Endodermal cell (in vitro differentiated cells): ENCODE measurements around the gene STX18. TPM values are rescaled to one million over a fixed set of nuclear protein-coding genes. Genes with fewer than 3 reads are reported as not detected.

ENCODE experiments used
- DNase-seq: peaks from one replicate; pipeline ENCODE4 v3.0.0-alpha.2; 2017
- H3K27ac ChIP-seq: 2 replicates; pipeline ENCODE4 v1.5.1; 2013; ENCODE audit warnings: mild to moderate bottlenecking, low read depth, low read length, moderate library complexity
- H3K27me3 ChIP-seq: 2 replicates; pipeline ENCODE4 v1.6.1; 2013; ENCODE audit warnings: mild to moderate bottlenecking, low read length, moderate library complexity; ENCODE audit not compliant: insufficient read depth, control insufficient read depth, poor library complexity, severe bottlenecking
- H3K36me3 ChIP-seq: 2 replicates; pipeline ENCODE4 v1.7.0; 2013; ENCODE audit warnings: mild to moderate bottlenecking, low read length, moderate library complexity; ENCODE audit not compliant: control insufficient read depth, insufficient read depth
- H3K4me1 ChIP-seq: one replicate; pipeline ENCODE4 v1.7.0; 2013; ENCODE audit warnings: low read length; ENCODE audit not compliant: control insufficient read depth, insufficient read depth
- H3K4me3 ChIP-seq: 2 replicates; pipeline ENCODE4 v1.5.1; 2013; ENCODE audit warnings: mild to moderate bottlenecking, low read length, moderate library complexity
- H3K9ac ChIP-seq: 2 replicates; pipeline ENCODE4 v1.6.1; 2013; ENCODE audit warnings: mild to moderate bottlenecking, low read length, moderate library complexity; ENCODE audit not compliant: poor library complexity, severe bottlenecking; ENCODE audit errors: extremely low read depth
- H3K9me3 ChIP-seq: 2 replicates; pipeline ENCODE4 v1.6.1; 2013; ENCODE audit warnings: mild to moderate bottlenecking, low read length, moderate library complexity; ENCODE audit not compliant: control insufficient read depth
- H3K27ac Mint-ChIP-seq: 2 replicates; pipeline ENCODE4 v1.8.0; 2020; ENCODE audit warnings: mixed read lengths
- H3K27me3 Mint-ChIP-seq: 2 replicates; pipeline ENCODE4 v1.8.0; 2021; ENCODE audit warnings: mild to moderate bottlenecking, mixed read lengths; ENCODE audit not compliant: insufficient read depth
- H3K36me3 Mint-ChIP-seq: 2 replicates; pipeline ENCODE4 v1.8.0; 2020; ENCODE audit warnings: low read depth, mixed read lengths
- H3K4me1 Mint-ChIP-seq: 2 replicates; pipeline ENCODE4 v1.8.0; 2020; ENCODE audit warnings: mixed read lengths
- H3K4me3 Mint-ChIP-seq: 2 replicates; pipeline ENCODE4 v1.8.0; 2020; ENCODE audit warnings: mild to moderate bottlenecking, moderate library complexity, mixed read lengths
- H3K9me3 Mint-ChIP-seq: 2 replicates; pipeline ENCODE4 v1.8.0; 2020; ENCODE audit warnings: mild to moderate bottlenecking, mixed read lengths
- WGBS, 2 experiments: methylation state at CpG; one replicate each; pipeline versions ENCODE4 v1.1.5 to v1.1.7; 2013; ENCODE audit warnings: missing lambda C conversion rate in 2 of 2, mixed read lengths in 1 of 2; ENCODE audit not compliant: insufficient coverage in 1 of 2, insufficient read length in 1 of 2; 5-methylcytosine and 5-hydroxymethylcytosine counted together
- total RNA-seq, 2 donors: library from RNA; stranded (reverse); fragmentation: NEBNext Ultra II Directional in 1 of 2; extraction: Animal tissue kit (Norgen Biotek cat#: 25700) in 1 of 2; gene quantifications; 2 replicates in 1 of 2; 3 replicates in 1 of 2; pipeline ENCODE4 v1.2.1, GENCODE V29; 2021
- TF ChIP-seq, protein P1 (sequence below): fragments of 200-600 bp; sonication (generic); conservative IDR thresholded peaks from 2 replicates; pipeline ENCODE4 v1.5.0; 2021; ENCODE audit warnings: antibody characterized with exemption, mild to moderate bottlenecking

Gene STX18
- total RNA-seq, 2 donors from 2014 or later, result 26.9 to 33.3 TPM

DNA sequence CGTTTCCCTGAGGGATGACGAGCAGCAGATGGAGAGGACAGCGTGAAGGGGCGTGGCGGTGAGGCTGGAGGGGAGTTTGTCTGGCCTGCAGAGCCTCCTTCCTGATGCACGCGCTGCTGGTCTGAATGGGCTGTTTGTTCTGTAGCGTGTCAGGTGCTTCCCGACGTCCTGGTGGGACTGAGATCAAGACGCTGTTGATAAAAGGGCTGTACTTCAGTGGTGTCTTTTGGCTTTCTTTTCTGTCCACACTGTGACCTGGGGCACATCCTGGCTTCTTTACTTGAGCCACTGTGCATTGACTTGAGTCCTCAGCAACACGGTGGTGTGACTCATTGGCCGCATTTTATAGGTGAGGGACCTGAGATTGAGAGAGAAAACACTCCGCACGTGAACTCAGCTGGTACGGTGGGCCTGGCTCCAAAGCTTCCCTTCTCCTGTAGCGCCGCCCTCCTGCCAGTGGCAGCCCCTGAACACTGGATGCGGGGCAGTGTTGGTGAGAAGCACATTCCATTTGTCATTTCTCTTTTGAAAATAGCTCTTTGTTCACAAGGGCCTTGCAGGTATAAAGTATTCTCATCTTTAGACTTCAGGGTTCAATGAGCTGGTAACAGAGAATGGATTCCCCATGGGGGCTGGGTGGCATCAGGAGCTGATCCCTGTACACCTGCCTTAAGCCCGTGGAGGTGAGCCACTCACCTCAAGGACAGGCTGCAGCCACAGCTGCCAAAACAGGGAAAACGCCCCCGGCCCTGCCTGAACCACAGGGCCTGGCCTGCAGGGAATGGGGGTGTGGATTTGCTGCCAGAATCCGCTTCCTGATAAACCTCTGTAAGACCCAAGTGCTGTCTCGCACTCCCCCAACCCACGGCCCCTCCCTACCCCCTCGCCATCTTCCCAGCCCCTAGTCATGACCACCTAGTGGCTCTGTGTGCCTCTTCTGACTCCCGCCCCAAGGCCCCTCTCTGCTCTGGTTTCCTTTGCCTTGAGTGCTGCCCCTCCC, 125.7 kb downstream of the STX18 start:
- Histone ChIP-seq H3K27me3 (no peaks in the 10 kb centered on the region), H3K9me3 (no peaks in the 10 kb centered on the region), H3K9ac (no peak overlapping the region), H3K27ac (no peak overlapping the region), H3K4me1 (peaks cover 4% of the 10 kb centered on the region), H3K4me3 (no peak overlapping the region), H3K36me3 (peaks cover 24% of the 10 kb centered on the region)
- Mint-ChIP-seq H3K4me1 (peaks cover 20% of the 10 kb centered on the region), H3K36me3 (peaks cover 31% of the 10 kb centered on the region), H3K4me3 (no peak overlapping the region), H3K9me3 (peaks cover 5% of the 10 kb centered on the region), H3K27me3 (no peaks in the 10 kb centered on the region), H3K27ac (no peak overlapping the region)
- TF ChIP-seq, protein P1, sequence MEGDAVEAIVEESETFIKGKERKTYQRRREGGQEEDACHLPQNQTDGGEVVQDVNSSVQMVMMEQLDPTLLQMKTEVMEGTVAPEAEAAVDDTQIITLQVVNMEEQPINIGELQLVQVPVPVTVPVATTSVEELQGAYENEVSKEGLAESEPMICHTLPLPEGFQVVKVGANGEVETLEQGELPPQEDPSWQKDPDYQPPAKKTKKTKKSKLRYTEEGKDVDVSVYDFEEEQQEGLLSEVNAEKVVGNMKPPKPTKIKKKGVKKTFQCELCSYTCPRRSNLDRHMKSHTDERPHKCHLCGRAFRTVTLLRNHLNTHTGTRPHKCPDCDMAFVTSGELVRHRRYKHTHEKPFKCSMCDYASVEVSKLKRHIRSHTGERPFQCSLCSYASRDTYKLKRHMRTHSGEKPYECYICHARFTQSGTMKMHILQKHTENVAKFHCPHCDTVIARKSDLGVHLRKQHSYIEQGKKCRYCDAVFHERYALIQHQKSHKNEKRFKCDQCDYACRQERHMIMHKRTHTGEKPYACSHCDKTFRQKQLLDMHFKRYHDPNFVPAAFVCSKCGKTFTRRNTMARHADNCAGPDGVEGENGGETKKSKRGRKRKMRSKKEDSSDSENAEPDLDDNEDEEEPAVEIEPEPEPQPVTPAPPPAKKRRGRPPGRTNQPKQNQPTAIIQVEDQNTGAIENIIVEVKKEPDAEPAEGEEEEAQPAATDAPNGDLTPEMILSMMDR, result no peak
- 88 to 89% methylated on average over 19 to 27 of the region's 27 CpGs for WGBS, 2 experiments
- DNase-seq, result peak; percentile 70

DNA sequence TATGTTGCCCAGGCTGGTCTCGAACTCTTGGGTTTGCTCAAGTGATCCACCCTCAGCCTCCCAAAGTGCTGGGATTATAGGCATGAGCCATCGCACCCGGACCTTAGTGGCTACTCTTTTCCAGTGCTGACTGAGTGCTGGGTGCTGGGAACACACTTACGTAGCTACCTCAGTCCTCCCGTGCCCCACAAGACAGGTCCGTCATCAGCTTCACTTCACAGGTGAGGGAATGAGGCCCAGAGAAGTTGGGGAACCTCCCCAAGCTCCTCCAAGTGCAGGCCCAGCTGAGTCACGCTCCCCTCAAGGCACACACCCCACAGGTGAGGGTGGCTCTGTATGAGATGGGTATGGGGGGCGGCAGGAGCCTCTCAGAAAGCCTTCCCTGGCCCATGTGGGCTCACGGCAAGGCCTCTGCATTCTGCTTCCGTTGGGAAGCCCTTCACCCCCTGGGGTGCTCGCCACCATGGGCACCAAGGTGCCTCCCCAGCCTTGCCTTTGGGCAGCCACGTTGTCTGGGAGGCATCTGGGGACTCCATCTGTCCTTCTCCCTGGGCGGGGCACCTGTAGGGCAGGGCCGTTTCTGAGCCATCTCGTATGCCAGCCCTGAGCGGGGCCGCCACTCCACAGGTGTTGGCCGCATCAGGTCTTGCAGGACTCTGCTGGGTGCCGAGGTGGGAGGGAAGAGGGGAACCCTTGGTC, 126.6 kb downstream of the STX18 start:
- no peak overlapping the region for H3K27ac Mint-ChIP-seq
- WGBS, 2 experiments, result 94% methylated on average over 9 to 19 of the region's 19 CpGs

DNA sequence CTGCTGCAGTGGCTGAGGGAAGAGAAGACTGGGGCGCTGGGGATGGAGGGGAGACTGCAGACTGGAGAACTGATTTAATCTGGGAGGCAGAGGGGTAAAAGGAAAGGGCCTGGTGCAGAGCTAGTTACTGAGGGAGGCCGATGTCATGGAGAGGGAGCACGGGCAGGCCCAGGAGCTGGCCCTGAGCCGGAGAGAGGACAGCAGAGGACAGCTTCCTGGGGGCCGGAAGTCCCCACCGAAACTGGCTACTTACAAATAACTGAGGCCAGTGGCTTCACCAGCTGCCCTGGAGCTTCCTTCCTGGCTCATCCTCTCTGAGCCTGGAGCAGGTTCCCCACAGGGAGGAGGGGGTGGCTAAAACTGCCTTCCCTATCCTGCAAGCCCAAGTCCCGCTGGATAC, 128.0 kb downstream of the STX18 start:
- no peaks in the 10 kb centered on the region for H3K27me3 Mint-ChIP-seq

More for the DNA sequence above, 126.6 kb downstream of the STX18 start:
- Histone ChIP-seq H3K9me3 (no peaks in the 10 kb centered on the region), H3K4me3 (no peak overlapping the region), H3K9ac (no peak overlapping the region), H3K36me3 (peaks cover 16% of the 10 kb centered on the region), H3K27ac (no peak overlapping the region), H3K4me1 (peaks cover 4% of the 10 kb centered on the region), H3K27me3 (no peaks in the 10 kb centered on the region)
- H3K4me1 Mint-ChIP-seq, result peaks cover 20% of the 10 kb centered on the region
- TF ChIP-seq, protein P1, result no peak
- peaks cover 23% of the 10 kb centered on the region for H3K36me3 Mint-ChIP-seq
- no peaks in the 10 kb centered on the region for H3K27me3 Mint-ChIP-seq
- no peak for DNase-seq
- no peak overlapping the region for H3K4me3 Mint-ChIP-seq
- peaks cover 5% of the 10 kb centered on the region for H3K9me3 Mint-ChIP-seq

More for the DNA sequence above, 128.0 kb downstream of the STX18 start:
- Histone ChIP-seq H3K27ac (no peak overlapping the region), H3K4me1 (peaks cover 4% of the 10 kb centered on the region), H3K27me3 (no peaks in the 10 kb centered on the region), H3K4me3 (no peak overlapping the region), H3K9me3 (no peaks in the 10 kb centered on the region), H3K9ac (no peak overlapping the region), H3K36me3 (peaks cover 5% of the 10 kb centered on the region)
- TF ChIP-seq, protein P1, result no peak
- H3K4me3 Mint-ChIP-seq, result no peak overlapping the region
- DNase-seq, result no peak
- peaks cover 16% of the 10 kb centered on the region for H3K36me3 Mint-ChIP-seq
- no peak overlapping the region for H3K27ac Mint-ChIP-seq
- 93 to 100% methylated on average over 5 to 6 of the region's 7 CpGs for whole genome bisulfite sequencing, 2 experiments
- peaks cover 5% of the 10 kb centered on the region for H3K9me3 Mint-ChIP-seq
- peaks cover 20% of the 10 kb centered on the region for H3K4me1 Mint-ChIP-seq
